GM10847 (cell line): ENCODE data around the gene SAP25.
A peak's percentile ranks its signal among the peaks of the same experiment; 100 is the strongest.

ENCODE experiments used
- POLR2A ChIP-seq: IDR thresholded peaks from 2 replicates; pipeline ENCODE4 v1.6.1; 2011; ENCODE audit not compliant: insufficient read length; ENCODE audit errors: extremely low read depth

Gene SAP25

GRCh38 chr7:100539436-100540006, 34.2 kb downstream of the SAP25 start:
- no peak for TF ChIP-seq POLR2A

GRCh38 chr7:100538654-100539435, 34.9 kb downstream of the SAP25 start, which contains the start of gene AGFG2:
AGFG2 (plus strand) TSS chr7:100539203; CDS start chr7:100539347, 144 bp downstream.
- TF ChIP-seq POLR2A: peak; percentile 66

- TF ChIP-seq POLR2A: no peak
Measured at GRCh38 chr7:100538348-100538653, 35.4 kb downstream of the SAP25 start.

GRCh38 chr7:100532165-100533022, 41.3 kb downstream of the SAP25 start:
- no peak for TF ChIP-seq POLR2A
